H1 (cell line): ENCODE results near the gene FAF2. TPM values are rescaled to one million over a fixed set of nuclear protein-coding genes. Genes with fewer than 3 reads are reported as not detected.

ENCODE experiments used
- CTCF ChIA-PET: fragments of 300-600 bp; sonication (Branson Sonifier 250); formaldehyde crosslinking; loops from one replicate; lab custom pipeline; 2021; ENCODE audit not compliant: partially characterized antibody; lab: Charles Lee
- POLR2A ChIA-PET: fragments of 300-600 bp; sonication (Branson Sonifier 250); formaldehyde crosslinking; loops from one replicate; lab custom pipeline; 2021; ENCODE audit warnings: inconsistent platforms; ENCODE audit not compliant: partially characterized antibody; lab: Charles Lee
- DNase-seq, 2 experiments: peaks; one replicate each; pipeline versions ENCODE4 v3.0.0 to v3.0.0-alpha.2; 2010 to 2022; ENCODE audit warnings: low spot score in 2 of 2, low read depth in 1 of 2, mixed read lengths in 1 of 2
- FAIRE-seq: peaks from 2 replicates; lab custom pipeline; 2011; peaks lifted over from hg19 to GRCh38; lab: Jason Lieb, UNC
- H2AFZ ChIP-seq: 2 replicates; pipeline ENCODE4 v1.8.1; 2012; ENCODE audit warnings: low read length, inconsistent platforms
- H2AK5ac ChIP-seq: 2 replicates; pipeline ENCODE4 v1.6.1; 2013; ENCODE audit warnings: low read depth, low read length
- H2BK120ac ChIP-seq: replicated peaks from 2 replicates; pipeline ENCODE3; 2013; ENCODE audit warnings: low read depth, low read length, inconsistent platforms
- H2BK12ac ChIP-seq: 2 replicates; pipeline ENCODE4 v1.6.1; 2013; ENCODE audit warnings: low read depth, low read length
- H2BK15ac ChIP-seq: 2 replicates; pipeline ENCODE4 v1.6.1; 2013; ENCODE audit warnings: low read length
- H2BK20ac ChIP-seq: 2 replicates; pipeline ENCODE4 v1.6.1; 2013; ENCODE audit warnings: low read length
- H2BK5ac ChIP-seq: 2 replicates; pipeline ENCODE4 v1.6.1; 2013; ENCODE audit warnings: low read depth, low read length
- H3K14ac ChIP-seq: 2 replicates; pipeline ENCODE4 v1.6.1; 2013; ENCODE audit warnings: inconsistent platforms; ENCODE audit not compliant: insufficient read length
- H3K18ac ChIP-seq: 2 replicates; pipeline ENCODE4 v1.6.1; 2013; ENCODE audit warnings: low read length; ENCODE audit errors: extremely low read depth
- H3K23ac ChIP-seq: 2 replicates; pipeline ENCODE4 v1.6.1; 2013; ENCODE audit warnings: inconsistent platforms; ENCODE audit not compliant: insufficient read length
- H3K23me2 ChIP-seq: 2 replicates; pipeline ENCODE4 v1.6.1; 2013; ENCODE audit warnings: low read depth, low read length
- H3K27ac ChIP-seq: 2 replicates; pipeline ENCODE4 v1.6.1; 2011; ENCODE audit warnings: low read depth, low read length, inconsistent platforms
- H3K27me3 ChIP-seq, 4 experiments: replicated peaks in 1 of 4; 1 replicate in 1 of 4; 2 replicates in 3 of 4; pipeline versions ENCODE4 v1.6.1 to v1.8.1; 2011 to 2013; ENCODE audit warnings: low read length in 3 of 4, mild to moderate bottlenecking in 3 of 4, inconsistent platforms in 2 of 4, mixed read lengths in 2 of 4, moderate library complexity in 1 of 4; ENCODE audit not compliant: control insufficient read depth in 3 of 4, insufficient read depth in 3 of 4; ENCODE audit errors: extremely low read depth in 1 of 4
- H3K36me3 ChIP-seq, 4 experiments: 2 replicates each; pipeline versions ENCODE4 v1.6.1 to v1.8.1; 2011 to 2013; ENCODE audit warnings: mild to moderate bottlenecking in 4 of 4, low read length in 3 of 4, moderate library complexity in 2 of 4, control low read depth in 1 of 4, inconsistent platforms in 1 of 4; ENCODE audit not compliant: insufficient read depth in 4 of 4, control insufficient read depth in 2 of 4
- H3K4ac ChIP-seq: replicated peaks from 2 replicates; pipeline ENCODE3; 2013; ENCODE audit warnings: low read length, low read depth, mixed read lengths, inconsistent platforms; ENCODE audit not compliant: insufficient read length
- H3K4me1 ChIP-seq, 4 experiments: replicated peaks in 1 of 4; 1 replicate in 1 of 4; 2 replicates in 3 of 4; pipeline versions ENCODE4 v1.6.1 to v1.8.1; 2011 to 2013; ENCODE audit warnings: low read length in 3 of 4, inconsistent platforms in 2 of 4, mixed read lengths in 1 of 4; ENCODE audit not compliant: insufficient read depth in 4 of 4, control insufficient read depth in 3 of 4
- H3K4me2 ChIP-seq, 2 experiments: 2 replicates each; pipeline versions ENCODE4 v1.6.1 to v1.8.1; 2011 to 2013; ENCODE audit warnings: low read depth in 2 of 2, low read length in 2 of 2, control low read depth in 1 of 2, inconsistent platforms in 1 of 2, mild to moderate bottlenecking in 1 of 2; ENCODE audit not compliant: insufficient read depth in 1 of 2
- H3K4me3 ChIP-seq, 4 experiments: fragments of 200-600, 300-600 bp in 1 of 4; sonication (generic), shearing (Covaris generic), sonication (Bioruptor Twin) in 1 of 4; 2 replicates each; pipeline versions ENCODE4 v1.5.1 to v1.8.1; 2011 to 2016; ENCODE audit warnings: low read length in 4 of 4, low read depth in 3 of 4, control low read depth in 2 of 4, inconsistent platforms in 2 of 4, mild to moderate bottlenecking in 2 of 4, mixed read lengths in 1 of 4, moderate library complexity in 1 of 4; ENCODE audit not compliant: insufficient read depth in 2 of 4; ENCODE audit errors: extremely low read depth in 1 of 4
- H3K56ac ChIP-seq: replicated peaks from 2 replicates; pipeline ENCODE3; 2013; ENCODE audit warnings: low read depth, mild to moderate bottlenecking, mixed read lengths, low read length, inconsistent platforms; ENCODE audit not compliant: insufficient read length
- H3K79me1 ChIP-seq: 2 replicates; pipeline ENCODE4 v1.6.1; 2013; ENCODE audit warnings: low read depth, low read length, control low read depth
- H3K79me2 ChIP-seq, 2 experiments: 2 replicates each; pipeline versions ENCODE4 v1.6.1 to v1.8.1; 2012 to 2013; ENCODE audit warnings: low read length in 2 of 2, mild to moderate bottlenecking in 2 of 2, inconsistent platforms in 1 of 2; ENCODE audit not compliant: insufficient read depth in 2 of 2, control insufficient read depth in 1 of 2
- H3K9ac ChIP-seq, 4 experiments: replicated peaks in 1 of 4; 1 replicate in 1 of 4; 2 replicates in 3 of 4; pipeline versions ENCODE4 v1.6.1 to v1.8.1; 2011 to 2013; ENCODE audit warnings: low read depth in 3 of 4, low read length in 3 of 4, control low read depth in 2 of 4, mild to moderate bottlenecking in 2 of 4, moderate library complexity in 2 of 4, inconsistent platforms in 1 of 4; ENCODE audit errors: extremely low read depth in 1 of 4
- H3K9me3 ChIP-seq, 2 experiments: 2 replicates each; pipeline versions ENCODE4 v1.6.1 to v1.8.1; 2012 to 2013; ENCODE audit warnings: mild to moderate bottlenecking in 2 of 2, moderate library complexity in 2 of 2, control low read depth in 1 of 2, inconsistent platforms in 1 of 2, low read depth in 1 of 2, low read length in 1 of 2, mixed read lengths in 1 of 2; ENCODE audit not compliant: insufficient read depth in 2 of 2
- H4K20me1 ChIP-seq, 2 experiments: replicated peaks in 1 of 2; 2 replicates each; pipeline versions ENCODE3 to v1.8.1; 2011 to 2013; ENCODE audit warnings: inconsistent platforms in 2 of 2, low read length in 2 of 2, mild to moderate bottlenecking in 1 of 2; ENCODE audit not compliant: insufficient read depth in 2 of 2, control insufficient read depth in 1 of 2
- H4K5ac ChIP-seq: 2 replicates; pipeline ENCODE4 v1.6.1; 2013; ENCODE audit warnings: low read length, low read depth, mixed read lengths, inconsistent platforms; ENCODE audit not compliant: insufficient read length
- H4K8ac ChIP-seq: 2 replicates; pipeline ENCODE4 v1.8.0; 2013; ENCODE audit warnings: mild to moderate bottlenecking, moderate library complexity, low read length, inconsistent platforms; ENCODE audit not compliant: insufficient read depth; ENCODE audit errors: extremely low read depth
- H4K91ac ChIP-seq: replicated peaks from 2 replicates; pipeline ENCODE3; 2013; ENCODE audit warnings: low read length, mixed read lengths, inconsistent platforms; ENCODE audit not compliant: insufficient read length
- ASH2L ChIP-seq: fragments of 200-600, 300-600 bp; sonication (generic); IDR thresholded peaks from one replicate; pipeline ENCODE4 v1.7.1; 2017; ENCODE audit warnings: low read length
- HDAC6 ChIP-seq: IDR thresholded peaks from one replicate; pipeline ENCODE4 v1.7.1; 2012; ENCODE audit warnings: low read depth, mild to moderate bottlenecking, inconsistent platforms, low read length, moderate library complexity
- NANOG ChIP-seq: IDR thresholded peaks from 2 replicates; pipeline ENCODE4 v1.6.1; 2011; ENCODE audit warnings: low read length, low read depth, mild to moderate bottlenecking, inconsistent platforms; ENCODE audit not compliant: insufficient read depth, poor library complexity, severe bottlenecking
- SIN3A ChIP-seq, 2 experiments: IDR thresholded peaks in 1 of 2; conservative IDR thresholded peaks in 1 of 2; 2 replicates each; pipeline ENCODE4 v1.6.1; 2011 to 2012; ENCODE audit warnings: low read length in 2 of 2, improper control_type of control experiment in 1 of 2, low read depth in 1 of 2, mild to moderate bottlenecking in 1 of 2
- SIX5 ChIP-seq: IDR thresholded peaks from 2 replicates; pipeline ENCODE4 v1.6.1; 2011; ENCODE audit warnings: mild to moderate bottlenecking, low read depth, low read length
- SRF ChIP-seq: IDR thresholded peaks from 2 replicates; pipeline ENCODE4 v1.6.1; 2011; ENCODE audit warnings: mild to moderate bottlenecking, low read depth, low read length, moderate library complexity
- WGBS, 2 experiments: shearing (Covaris generic) in 1 of 2; methylation state at CpG; one replicate each; pipeline versions ENCODE4 v1.1.6 to v1.1.7; 2013 to 2015; ENCODE audit warnings: low lambda C conversion rate in 2 of 2, mixed read lengths in 2 of 2, inconsistent platforms in 1 of 2, low coverage in 1 of 2, missing lambda C conversion rate in 1 of 2; ENCODE audit not compliant: insufficient replicate concordance in 2 of 2, insufficient coverage in 1 of 2, insufficient read length in 1 of 2; ENCODE audit errors: extremely low coverage in 1 of 2, missing lambda C conversion rate in 1 of 2; 5-methylcytosine and 5-hydroxymethylcytosine counted together
- polyA plus RNA-seq, 7 experiments: library from polyadenylated mRNA; depleted of rRNA in 3 of 7; stranded (reverse) in 5 of 7; unstranded in 2 of 7; fragments of >200 nt in 5 of 7; fragments of 200-250 nt in 2 of 7; gene quantifications; 1 replicate in 5 of 7; 2 replicates in 1 of 7; 4 replicates in 1 of 7; pipeline versions ENCODE4 v1.2.1 to v1.2.3, GENCODE V29; 2011 to 2013; ENCODE audit warnings: missing spikeins in 2 of 7, mixed read lengths in 2 of 7
- total RNA-seq: library from RNA; stranded (reverse); fragmentation: NEBNext Ultra II Directional; extraction: Animal tissue kit (Norgen Biotek cat#: 25700); gene quantifications from 2 replicates; pipeline ENCODE4 v1.2.1, GENCODE V29; 2021
- TF ChIP-seq, protein P1 (sequence below): IDR thresholded peaks from 2 replicates; pipeline ENCODE4 v1.6.1; 2012; ENCODE audit warnings: low read length, inconsistent platforms

Gene FAF2
- total and polyA plus RNA-seq, 2 of the 8 experiments (the other 6 are each of a cell fraction or from before 2014, with no cell fraction given) = 20.8 to 35.8 TPM

GRCh38 chr5:176529741-176530141 lies 81.6 kb downstream of the FAF2 start:
- ChIA-PET CTCF (no interaction called here), POLR2A (interaction anchor here (2.1 to 26.0 kb wide), 3 partner anchors 7 to 45 kb away, joined by 6 to 458 read pairs (median 458); partner anchors contain the start of gene RNF44)
- H3K9me3 ChIP-seq = no peaks in the 10 kb centered on the region
- no peak overlapping the region for H2BK5ac ChIP-seq
- H4K5ac ChIP-seq = no peak overlapping the region
- WGBS, 2 experiments = 88% methylated on average over 5 of the region's 11 CpGs; no CpG with 5 or more reads in 1 of the 2 experiments
- H3K23me2 ChIP-seq = no peaks in the 10 kb centered on the region
- H3K4ac ChIP-seq = no peak overlapping the region
- H3K4me3 ChIP-seq = no peak overlapping the region
- H2BK15ac ChIP-seq = no peak overlapping the region
- no peak overlapping the region for H2AK5ac ChIP-seq
- no peak overlapping the region for H3K9ac ChIP-seq
- no peak for FAIRE-seq
- H2BK12ac ChIP-seq = no peak overlapping the region
- H3K4me2 ChIP-seq = no peak overlapping the region
- no peak overlapping the region for H2BK20ac ChIP-seq
- DNase-seq = no peak
- H2AFZ ChIP-seq = no peak overlapping the region
- H4K8ac ChIP-seq = no peak overlapping the region
- no peak overlapping the region for H3K14ac ChIP-seq
- no peak overlapping the region for H2BK120ac ChIP-seq
- H3K79me2 ChIP-seq = peaks cover 19 to 36% of the 10 kb centered on the region in 2 experiments
- H4K20me1 ChIP-seq = peaks cover 37 to 41% of the 10 kb centered on the region in 2 experiments
- H3K23ac ChIP-seq = no peak overlapping the region
- H3K27me3 ChIP-seq = no peaks in the 10 kb centered on the region
- H3K56ac ChIP-seq = no peak overlapping the region
- H3K36me3 ChIP-seq = peaks cover 32 to 61% (median 45%) of the 10 kb centered on the region in 4 experiments
- H4K91ac ChIP-seq = no peak overlapping the region
- peaks cover 6% of the 10 kb centered on the region for H3K79me1 ChIP-seq
- H3K18ac ChIP-seq = no peak overlapping the region
- no peak overlapping the region for H3K27ac ChIP-seq
- H3K4me1 ChIP-seq = peaks cover 0 to 12% (median 10%) of the 10 kb centered on the region in 4 experiments; a peak in 6 of 7 replicates
- TF ChIP-seq NANOG (no peak), SIX5 (no peak), HDAC6 (no peak), SIN3A (conservative IDR thresholded peaks at IDR 0.05 in 1 of 2, IDR thresholded peaks at IDR 0.05 in 1 of 2; ENCODE audit: low read depth in 1 of 2, low read length in 2 of 2) (no peak), SRF (no peak), ASH2L (no peak)
- TF ChIP-seq, protein P1, sequence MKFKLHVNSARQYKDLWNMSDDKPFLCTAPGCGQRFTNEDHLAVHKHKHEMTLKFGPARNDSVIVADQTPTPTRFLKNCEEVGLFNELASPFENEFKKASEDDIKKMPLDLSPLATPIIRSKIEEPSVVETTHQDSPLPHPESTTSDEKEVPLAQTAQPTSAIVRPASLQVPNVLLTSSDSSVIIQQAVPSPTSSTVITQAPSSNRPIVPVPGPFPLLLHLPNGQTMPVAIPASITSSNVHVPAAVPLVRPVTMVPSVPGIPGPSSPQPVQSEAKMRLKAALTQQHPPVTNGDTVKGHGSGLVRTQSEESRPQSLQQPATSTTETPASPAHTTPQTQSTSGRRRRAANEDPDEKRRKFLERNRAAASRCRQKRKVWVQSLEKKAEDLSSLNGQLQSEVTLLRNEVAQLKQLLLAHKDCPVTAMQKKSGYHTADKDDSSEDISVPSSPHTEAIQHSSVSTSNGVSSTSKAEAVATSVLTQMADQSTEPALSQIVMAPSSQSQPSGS = no peak
